ENCODE measurements around the gene NOL4L. TPM values are rescaled to one million over a fixed set of nuclear protein-coding genes. Genes with fewer than 3 reads are reported as not detected.

NOL4L gene
- total RNA-seq, 1 experiment from 2014 or later = 31.7 TPM

GRCh38 chr20:32539026-32539816, 45.9 kb downstream of the NOL4L start:
- H3K4ac ChIP-seq (ENCODE audit: low read depth, low read length) = no peak overlapping the region
- no peak overlapping the region for H4K5ac ChIP-seq (ENCODE audit: insufficient read length, low read depth, low read length)
- Mint-ChIP-seq H3K27ac (no peak overlapping the region), H3K36me3 (ENCODE audit: insufficient read depth in 1 of 3, low read depth in 3 of 3) (no peaks in the 10 kb centered on the region), H3K4me3 (no peak overlapping the region; a peak in 2 of 5 replicates), H3K27me3 (ENCODE audit: low read depth) (peaks cover 69% of the 10 kb centered on the region), H3K4me1 (peaks cover 42 to 44% of the 10 kb centered on the region in 2 experiments), H3K9me3 (no peaks in the 10 kb centered on the region; a peak in 1 of 5 replicates)
- DNase-seq = no peak
- no peak overlapping the region for H4K91ac ChIP-seq (ENCODE audit: insufficient read length, low read depth, low read length)
- H3K4me1 ChIP-seq (ENCODE audit: insufficient read depth, low read length) = no peaks in the 10 kb centered on the region
- H2BK15ac ChIP-seq (ENCODE audit: low read depth, low read length) = no peak overlapping the region
- no peak overlapping the region for H2BK20ac ChIP-seq (ENCODE audit: low read depth, low read length, poor library complexity, severe bottlenecking)
- H3K18ac ChIP-seq (ENCODE audit: insufficient read length, low read depth, low read length) = no peak overlapping the region
- no peaks in the 10 kb centered on the region for H4K20me1 ChIP-seq (ENCODE audit: control insufficient read depth, insufficient read depth, insufficient read length)
- no peak for TF ChIP-seq CTCF (conservative IDR thresholded peaks at IDR 0.05)
- no peaks in the 10 kb centered on the region for H3K79me1 ChIP-seq (ENCODE audit: insufficient read depth, low read depth, low read length, poor library complexity, severe bottlenecking)
- no peak overlapping the region for H4K8ac ChIP-seq (replicated peaks; ENCODE audit: insufficient read length, low read depth, low read length)
- H3K14ac ChIP-seq (ENCODE audit: insufficient read depth, low read length) = no peak overlapping the region
- H2BK12ac ChIP-seq (ENCODE audit: insufficient read length, low read depth, low read length) = no peak overlapping the region
- no peak overlapping the region for H3K56ac ChIP-seq (ENCODE audit: insufficient read length, low read depth, low read length)
- no peak overlapping the region for H3K27ac ChIP-seq (ENCODE audit: insufficient read length, low read depth, low read length)
- no peak overlapping the region for H3K23ac ChIP-seq (ENCODE audit: insufficient read length, low read depth, low read length)
- H2AK5ac ChIP-seq (ENCODE audit: insufficient read length, low read length) = no peak overlapping the region
- no CpG with 5 or more reads among the region's 13 CpGs for WGBS (ENCODE audit: extremely low coverage, insufficient read length, low lambda C conversion rate)
- H3K4me2 ChIP-seq (ENCODE audit: insufficient read depth, insufficient read length, low read length) = no peak overlapping the region
- H3K27me3 ChIP-seq (ENCODE audit: insufficient read depth, low read length) = peaks cover 3% of the 10 kb centered on the region; the same call in 1 of the 2 replicates
- no peak overlapping the region for H2BK120ac ChIP-seq (ENCODE audit: low read depth, low read length, poor library complexity, severe bottlenecking)
- no peak overlapping the region for H3K9ac ChIP-seq (ENCODE audit: extremely low read depth, insufficient read length, low read length)
- no peak overlapping the region for H3T11ph ChIP-seq (ENCODE audit: low read length)
- no peaks in the 10 kb centered on the region for H3K9me3 ChIP-seq (ENCODE audit: control insufficient read depth, low read depth, low read length)
- no peak overlapping the region for H2AFZ ChIP-seq (ENCODE audit: low read length)
- peaks cover 4% of the 10 kb centered on the region for H3K23me2 ChIP-seq (ENCODE audit: insufficient read length, low read depth, low read length, poor library complexity, severe bottlenecking)
- H2BK5ac ChIP-seq (ENCODE audit: insufficient read length, low read length) = no peak overlapping the region
- H3K79me2 ChIP-seq (ENCODE audit: insufficient read depth, low read length) = no peaks in the 10 kb centered on the region
